ENCODE measurements around the gene NXPH4. TPM values are rescaled to one million over a fixed set of nuclear protein-coding genes. Genes with fewer than 3 reads are reported as not detected.

Gene NXPH4
- total RNA-seq, 1 donor from 2014 or later: 62.6 TPM

DNA sequence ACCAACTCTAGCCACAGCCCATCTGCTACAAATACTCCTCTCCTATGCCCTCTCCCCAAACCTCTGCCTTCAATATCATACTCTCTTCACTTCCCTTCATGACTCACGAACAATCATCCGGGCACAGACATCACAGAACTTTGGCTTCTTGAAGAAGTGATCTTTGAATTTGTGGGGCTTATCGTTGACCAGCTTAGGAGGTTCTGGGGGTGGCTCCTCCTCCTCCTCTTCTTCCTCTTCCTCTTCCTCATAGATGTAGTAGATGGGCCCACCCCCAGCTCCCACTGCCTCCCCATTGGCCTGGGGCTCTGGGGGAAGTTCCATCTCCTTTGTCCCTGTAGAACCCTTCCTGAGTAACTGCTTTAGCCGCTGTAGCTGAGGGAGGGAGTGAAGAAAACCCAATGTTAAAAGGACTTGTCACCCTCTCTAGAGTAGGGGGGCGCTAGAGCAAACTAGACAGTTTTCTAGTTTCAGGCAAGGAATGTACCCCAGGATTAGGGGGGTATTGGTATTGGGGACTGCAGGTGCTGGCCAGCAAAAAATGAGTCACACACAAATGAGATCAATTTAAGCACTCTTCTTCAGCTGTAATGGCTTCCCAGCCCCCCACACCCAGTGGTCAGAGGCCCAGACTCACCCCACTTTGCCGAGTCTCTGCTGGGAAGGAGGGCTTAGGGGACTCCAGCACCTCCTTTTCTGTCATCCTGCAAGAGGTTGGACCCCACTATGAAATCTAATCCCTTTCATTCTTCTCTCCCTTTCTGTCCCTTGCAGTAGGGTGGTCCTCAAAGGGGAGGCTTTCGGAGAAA lies 32.5 kb downstream of the NXPH4 start:
- Mint-ChIP-seq H3K9me3 (ENCODE audit: unreplicated experiment) (no peaks in the 10 kb centered on the region), H3K27me3 (ENCODE audit: unreplicated experiment) (no peaks in the 10 kb centered on the region), H3K4me3 (ENCODE audit: unreplicated experiment) (no peak overlapping the region), H3K36me3 (ENCODE audit: unreplicated experiment) (peaks cover 6% of the 10 kb centered on the region), H3K4me1 (ENCODE audit: unreplicated experiment) (peaks cover 4% of the 10 kb centered on the region), H3K27ac (ENCODE audit: unreplicated experiment) (no peak overlapping the region)
- no peak for DNase-seq (ENCODE audit: extremely low spot score, unreplicated experiment)
- TF ChIP-seq, protein P1, sequence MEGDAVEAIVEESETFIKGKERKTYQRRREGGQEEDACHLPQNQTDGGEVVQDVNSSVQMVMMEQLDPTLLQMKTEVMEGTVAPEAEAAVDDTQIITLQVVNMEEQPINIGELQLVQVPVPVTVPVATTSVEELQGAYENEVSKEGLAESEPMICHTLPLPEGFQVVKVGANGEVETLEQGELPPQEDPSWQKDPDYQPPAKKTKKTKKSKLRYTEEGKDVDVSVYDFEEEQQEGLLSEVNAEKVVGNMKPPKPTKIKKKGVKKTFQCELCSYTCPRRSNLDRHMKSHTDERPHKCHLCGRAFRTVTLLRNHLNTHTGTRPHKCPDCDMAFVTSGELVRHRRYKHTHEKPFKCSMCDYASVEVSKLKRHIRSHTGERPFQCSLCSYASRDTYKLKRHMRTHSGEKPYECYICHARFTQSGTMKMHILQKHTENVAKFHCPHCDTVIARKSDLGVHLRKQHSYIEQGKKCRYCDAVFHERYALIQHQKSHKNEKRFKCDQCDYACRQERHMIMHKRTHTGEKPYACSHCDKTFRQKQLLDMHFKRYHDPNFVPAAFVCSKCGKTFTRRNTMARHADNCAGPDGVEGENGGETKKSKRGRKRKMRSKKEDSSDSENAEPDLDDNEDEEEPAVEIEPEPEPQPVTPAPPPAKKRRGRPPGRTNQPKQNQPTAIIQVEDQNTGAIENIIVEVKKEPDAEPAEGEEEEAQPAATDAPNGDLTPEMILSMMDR (IDR thresholded peaks at IDR 0.05): no peak

DNA sequence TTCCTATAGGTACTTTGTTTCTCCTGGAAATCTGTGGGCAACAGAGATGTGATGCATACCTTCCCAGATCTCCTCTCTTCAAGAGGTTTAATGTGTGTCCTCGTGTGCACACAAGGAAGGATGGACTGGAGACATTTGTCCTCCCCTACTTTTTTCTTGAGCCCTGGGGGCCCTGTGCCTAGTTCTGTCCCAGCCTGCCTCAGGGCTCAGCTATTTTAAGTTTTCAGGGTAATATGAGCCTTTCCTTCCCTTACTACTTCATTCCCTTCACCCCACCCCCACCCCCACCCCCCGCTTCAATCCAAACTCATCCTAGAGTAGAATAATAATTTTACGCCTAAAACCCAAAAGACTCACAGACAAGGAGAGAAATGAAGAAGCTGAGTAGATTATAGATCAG lies 33.9 kb downstream of the NXPH4 start:
- H3K4me1 Mint-ChIP-seq (ENCODE audit: unreplicated experiment): peaks cover 3% of the 10 kb centered on the region
- peaks cover 5% of the 10 kb centered on the region for H3K36me3 Mint-ChIP-seq (ENCODE audit: unreplicated experiment)
- H3K4me3 Mint-ChIP-seq (ENCODE audit: unreplicated experiment): no peak overlapping the region
- H3K27me3 Mint-ChIP-seq (ENCODE audit: unreplicated experiment): no peaks in the 10 kb centered on the region
- H3K27ac Mint-ChIP-seq (ENCODE audit: unreplicated experiment): no peak overlapping the region
- H3K9me3 Mint-ChIP-seq (ENCODE audit: unreplicated experiment): no peaks in the 10 kb centered on the region
- no peak for DNase-seq (ENCODE audit: extremely low spot score, unreplicated experiment)
- TF ChIP-seq, protein P1 (IDR thresholded peaks at IDR 0.05): no peak

DNA sequence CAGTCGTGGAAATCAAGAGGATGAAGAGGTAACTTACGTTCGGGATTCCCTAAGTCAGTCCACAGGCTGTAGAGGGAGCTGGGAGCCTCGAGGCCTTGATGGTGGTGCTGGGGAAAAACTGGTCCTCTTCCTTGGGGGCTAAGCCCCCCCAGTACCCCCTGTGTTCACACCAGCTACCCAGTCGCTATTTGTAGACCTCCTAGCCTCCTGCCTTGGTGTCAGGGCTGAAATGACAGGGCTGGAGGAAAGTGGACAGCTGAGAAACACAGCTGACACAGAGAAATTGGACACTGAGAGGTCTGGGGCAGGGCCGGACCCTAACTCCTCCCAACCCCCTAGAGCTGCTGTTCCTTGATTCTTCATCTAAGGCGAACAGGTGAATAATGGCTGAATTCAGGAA lies 34.4 kb downstream of the NXPH4 start, which contains the start of gene STAC3:
Gene STAC3, minus strand, starts transcription at position 232 of the 400 bp plus-strand sequence. CDS start 1,551 bp downstream, outside the sequence.
- Mint-ChIP-seq H3K36me3 (ENCODE audit: unreplicated experiment) (peaks cover 6% of the 10 kb centered on the region), H3K27ac (ENCODE audit: unreplicated experiment) (no peak within 1 kb of the TSS), H3K4me3 (ENCODE audit: unreplicated experiment) (no peak within 1 kb of the TSS), H3K9me3 (ENCODE audit: unreplicated experiment) (no peaks in the 10 kb centered on the region), H3K27me3 (ENCODE audit: unreplicated experiment) (no peaks in the 10 kb centered on the region), H3K4me1 (ENCODE audit: unreplicated experiment) (peaks cover 3% of the 10 kb centered on the region)
- TF ChIP-seq, protein P1 (IDR thresholded peaks at IDR 0.05): no peak
- no peak for DNase-seq (ENCODE audit: extremely low spot score, unreplicated experiment)

DNA sequence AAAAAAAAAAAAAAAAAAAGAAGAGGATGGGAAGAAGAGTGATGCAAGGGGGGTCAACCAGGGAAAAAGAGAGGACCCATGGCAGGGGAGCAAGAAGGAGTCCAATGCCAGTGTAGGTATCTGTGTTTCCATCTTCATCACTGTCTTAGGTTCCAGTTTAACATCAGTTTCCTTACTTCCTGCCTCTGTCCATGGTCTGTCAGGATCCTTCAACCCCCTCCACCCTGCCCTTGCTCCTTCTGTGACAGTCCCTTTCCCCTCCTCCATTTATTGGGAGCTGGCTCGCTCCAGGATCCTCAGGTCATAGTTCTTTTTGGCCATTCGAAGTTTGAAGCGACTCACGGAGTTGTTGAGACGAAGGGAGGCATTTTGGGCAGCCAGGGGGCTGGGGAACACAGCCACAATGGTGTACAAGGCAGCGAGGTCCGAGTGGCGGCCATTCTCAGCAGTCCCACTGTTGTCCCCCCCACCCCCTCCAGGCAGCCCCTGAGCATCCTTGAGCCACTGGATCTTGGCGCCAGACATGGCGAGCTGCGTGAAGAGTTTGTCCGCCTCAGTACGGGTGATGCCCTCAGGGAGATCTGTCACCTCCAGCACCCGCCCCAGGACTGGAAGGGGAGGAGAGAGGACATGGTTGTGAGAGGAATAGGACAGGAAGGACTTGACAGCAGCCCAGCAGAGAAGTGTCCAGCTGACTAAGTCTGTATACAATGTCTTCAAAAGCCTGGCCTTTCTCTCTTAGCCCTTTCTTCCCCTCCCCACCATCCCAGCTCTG lies 38.1 kb downstream of the NXPH4 start:
- Mint-ChIP-seq H3K27ac (ENCODE audit: unreplicated experiment) (no peak overlapping the region), H3K4me1 (ENCODE audit: unreplicated experiment) (peaks cover 3% of the 10 kb centered on the region), H3K36me3 (ENCODE audit: unreplicated experiment) (peaks cover 25% of the 10 kb centered on the region), H3K4me3 (ENCODE audit: unreplicated experiment) (no peak overlapping the region), H3K27me3 (ENCODE audit: unreplicated experiment) (no peaks in the 10 kb centered on the region), H3K9me3 (ENCODE audit: unreplicated experiment) (no peaks in the 10 kb centered on the region)
- TF ChIP-seq, protein P1 (IDR thresholded peaks at IDR 0.05): no peak
- no peak for DNase-seq (ENCODE audit: extremely low spot score, unreplicated experiment)

DNA sequence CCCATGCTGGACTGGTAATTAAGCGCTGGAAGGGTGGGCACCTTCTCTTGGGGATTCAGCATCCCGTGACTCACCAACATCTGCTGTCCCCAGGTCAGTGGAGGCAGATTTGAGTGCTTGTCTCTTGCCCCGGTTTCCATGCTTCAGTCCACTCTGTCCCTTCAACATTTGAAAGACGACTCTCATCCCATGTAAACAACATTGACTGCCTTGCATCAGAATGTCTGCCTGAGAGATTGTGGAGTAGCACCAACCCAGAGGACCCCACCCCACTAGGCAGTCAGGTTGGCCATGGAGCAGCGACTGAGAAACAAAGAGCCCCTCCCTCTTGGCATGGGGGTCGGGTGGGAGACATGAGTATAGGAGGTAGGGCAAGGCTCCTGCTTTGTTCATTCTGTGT lies 39.3 kb downstream of the NXPH4 start:
- DNase-seq (ENCODE audit: extremely low spot score, unreplicated experiment): no peak
- TF ChIP-seq, protein P1 (IDR thresholded peaks at IDR 0.05): no peak
- no peak overlapping the region for H3K27ac Mint-ChIP-seq (ENCODE audit: unreplicated experiment)
- peaks cover 30% of the 10 kb centered on the region for H3K36me3 Mint-ChIP-seq (ENCODE audit: unreplicated experiment)
- no peaks in the 10 kb centered on the region for H3K9me3 Mint-ChIP-seq (ENCODE audit: unreplicated experiment)
- no peak overlapping the region for H3K4me3 Mint-ChIP-seq (ENCODE audit: unreplicated experiment)
- H3K4me1 Mint-ChIP-seq (ENCODE audit: unreplicated experiment): no peaks in the 10 kb centered on the region
- no peaks in the 10 kb centered on the region for H3K27me3 Mint-ChIP-seq (ENCODE audit: unreplicated experiment)

All from osteocyte (in vitro differentiated cells).